Measurements from ENCODE around the gene DNHD1. TPM values are rescaled to one million over a fixed set of nuclear protein-coding genes. Genes with fewer than 3 reads are reported as not detected.

DNHD1 gene
- polyA plus RNA-seq, 6 donors from 2014 or later = 0.90 to 2.6 (median 1.7) TPM

- Mint-ChIP-seq H3K4me1 (peaks cover 4 to 32% (median 22%) of the 10 kb centered on the region in 3 donors), H3K27me3 (no peaks in the 10 kb centered on the region)
- peak; percentile 76 to 82 for ATAC-seq (ENCODE audit: low read depth in 2 of 2)
Measured at GRCh38 chr11:6473451-6474412, 23.3 kb upstream of the DNHD1 start, which contains the start of gene TRIM3. Gene TRIM3, minus strand, starts transcription at chr11:6473941. Its CDS starts 8,246 bp downstream, at chr11:6465695.

GRCh38 chr11:6474413-6474792 is 22.7 kb upstream of the DNHD1 start:
- peak overlapping the region; percentile 77 to 93 (median 86) for H3K4me3 Mint-ChIP-seq
- DNase-seq (no peak), ATAC-seq (ENCODE audit: low read depth in 2 of 2) (no peak)
- no peaks in the 10 kb centered on the region for H3K36me3 Mint-ChIP-seq
- no peaks in the 10 kb centered on the region for H3K27me3 Mint-ChIP-seq
- peak overlapping the region; percentile 80 to 91 (median 86) for H3K27ac Mint-ChIP-seq
- peaks cover 7 to 39% (median 26%) of the 10 kb centered on the region in 3 donors for H3K4me1 Mint-ChIP-seq
- H3K9me3 Mint-ChIP-seq = no peaks in the 10 kb centered on the region

More at GRCh38 chr11:6473451-6474412, 23.3 kb upstream of the DNHD1 start, which contains the start of gene TRIM3:
- Mint-ChIP-seq H3K27ac (peak within 1 kb of the TSS; percentile 80 to 94 (median 90)), H3K4me3 (peak within 1 kb of the TSS; percentile 83 to 96 (median 91)), H3K9me3 (no peaks in the 10 kb centered on the region), H3K36me3 (no peaks in the 10 kb centered on the region)
- DNase-seq = peak; percentile 71

- Mint-ChIP-seq H3K4me3 (peak overlapping the region; percentile 4 to 93 (median 86)), H3K36me3 (no peaks in the 10 kb centered on the region), H3K27ac (peak overlapping the region; percentile 16 to 91 (median 80)), H3K27me3 (no peaks in the 10 kb centered on the region), H3K9me3 (no peaks in the 10 kb centered on the region), H3K4me1 (peaks cover 11 to 45% (median 32%) of the 10 kb centered on the region in 3 donors)
- DNase-seq (no peak), ATAC-seq (ENCODE audit: low read depth in 2 of 2) (no peak)
Measured at GRCh38 chr11:6474806-6475500, 22.1 kb upstream of the DNHD1 start.

DNA sequence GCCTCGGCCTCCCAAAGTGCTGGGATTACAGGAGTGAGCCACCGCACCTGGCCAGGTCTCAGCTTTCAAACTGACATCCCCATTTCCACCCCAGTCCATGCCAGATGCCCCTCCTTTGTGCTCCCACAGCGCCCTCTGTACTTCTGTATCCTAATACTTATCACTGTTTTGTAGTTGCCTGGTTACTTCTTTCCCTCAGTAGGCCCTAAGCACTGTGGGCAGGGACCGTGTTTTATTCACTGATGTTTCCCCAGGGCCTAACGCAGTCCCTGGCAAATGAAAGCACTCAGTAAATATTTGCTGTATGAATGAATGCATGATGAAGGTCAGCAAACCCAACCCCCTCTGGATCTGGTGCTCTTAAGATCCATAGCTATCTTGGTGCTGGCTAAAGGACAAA is 21.1 kb upstream of the DNHD1 start:
- Mint-ChIP-seq H3K9me3 (no peaks in the 10 kb centered on the region), H3K36me3 (no peaks in the 10 kb centered on the region), H3K27ac (peak overlapping the region in 3 of 6 donors; percentile 6 to 69 (median 47)), H3K4me1 (peaks cover 19 to 54% (median 42%) of the 10 kb centered on the region in 3 donors), H3K27me3 (no peaks in the 10 kb centered on the region), H3K4me3 (peak overlapping the region in 2 of 8 donors; percentile 84 to 87)
- no peak for ATAC-seq (ENCODE audit: low read depth in 2 of 2)
- no peak for DNase-seq

- Mint-ChIP-seq H3K9me3 (no peaks in the 10 kb centered on the region), H3K36me3 (no peaks in the 10 kb centered on the region), H3K27me3 (no peaks in the 10 kb centered on the region), H3K27ac (peak overlapping the region in 3 of 6 donors; percentile 29 to 66 (median 54)), H3K4me3 (peak overlapping the region in 1 of 8 donors; percentile 87), H3K4me1 (peaks cover 20 to 58% (median 47%) of the 10 kb centered on the region in 3 donors)
- no peak for ATAC-seq (ENCODE audit: low read depth in 2 of 2)
- DNase-seq = no peak
Measured at GRCh38 chr11:6476571-6476970, 20.5 kb upstream of the DNHD1 start.

- Mint-ChIP-seq H3K4me3 (peak overlapping the region; percentile 91 to 98 (median 97)), H3K27me3 (no peaks in the 10 kb centered on the region), H3K27ac (peak overlapping the region; percentile 96 to 99 (median 98)), H3K9me3 (no peaks in the 10 kb centered on the region), H3K36me3 (peaks cover 8 to 11% of the 10 kb centered on the region in 2 donors), H3K4me1 (peaks cover 29 to 52% (median 45%) of the 10 kb centered on the region in 3 donors)
- DNase-seq (no peak), ATAC-seq (ENCODE audit: low read depth in 2 of 2) (no peak)
Measured at GRCh38 chr11:6480299-6480914, 16.7 kb upstream of the DNHD1 start.

DNA sequence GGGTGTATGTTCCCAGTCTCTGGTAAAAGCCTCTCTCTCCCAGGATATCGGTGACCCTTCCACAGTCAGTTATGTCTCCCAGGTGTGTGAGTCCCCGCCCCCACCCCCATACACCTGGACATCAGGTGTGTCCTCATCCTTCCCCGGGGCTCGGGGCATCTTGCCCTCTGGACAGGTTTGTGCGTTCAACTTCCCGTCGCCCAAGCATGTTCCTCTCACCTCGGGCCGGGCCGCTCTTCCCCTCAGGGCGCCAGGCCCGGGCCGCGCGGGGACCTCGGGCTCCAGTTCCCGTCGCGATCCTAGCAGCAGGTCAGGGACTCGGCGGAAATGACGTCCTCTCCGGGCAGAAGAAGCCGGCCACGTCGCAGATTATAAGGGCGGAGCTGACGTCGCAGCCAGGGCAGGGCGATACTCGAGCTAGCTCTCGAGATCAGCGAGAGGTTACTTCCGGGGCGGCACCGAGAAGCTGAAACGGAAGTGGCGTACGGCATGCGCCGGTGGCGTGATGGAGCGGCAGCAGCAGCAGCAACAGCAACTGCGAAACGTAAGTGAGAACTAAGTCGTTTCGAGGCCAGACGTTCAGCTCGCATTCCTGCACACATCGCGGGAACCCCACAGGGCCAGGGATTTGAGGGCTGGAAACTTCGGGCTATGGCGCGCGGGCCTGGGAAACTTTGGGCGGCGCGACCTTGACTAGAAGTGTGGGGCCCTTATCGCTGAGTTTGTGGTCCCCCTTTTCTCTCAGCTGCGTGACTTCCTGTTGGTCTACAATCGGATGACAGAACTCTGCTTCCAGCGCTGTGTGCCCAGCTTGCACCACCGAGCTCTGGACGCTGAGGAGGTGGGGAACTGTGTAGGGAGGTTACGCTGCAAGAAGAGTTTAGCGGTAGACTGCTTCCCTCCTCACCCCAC is 15.8 kb upstream of the DNHD1 start, which contains the start of the genes ARFIP2 and TIMM10B:
TSS of gene ARFIP2 (minus strand) at position 320 of the 912 bp plus-strand sequence. CDS start 910 bp downstream, outside the sequence.
TSS of gene TIMM10B (plus strand) at position 490 of the 912 bp plus-strand sequence. CDS start at position 506, 16 bp downstream.
- peaks cover 8 to 11% of the 10 kb centered on the region in 2 donors for H3K36me3 Mint-ChIP-seq
- no peaks in the 10 kb centered on the region for H3K27me3 Mint-ChIP-seq
- DNase-seq = peak; percentile 95
- H3K9me3 Mint-ChIP-seq = no peaks in the 10 kb centered on the region
- H3K27ac Mint-ChIP-seq = peak within 1 kb of the TSS; percentile 96 to 99 (median 98)
- H3K4me3 Mint-ChIP-seq = peak within 1 kb of the TSS; percentile 91 to 98 (median 97)
- ATAC-seq (ENCODE audit: low read depth in 2 of 2) = peak; percentile 96 to 97
- peaks cover 29 to 46% (median 45%) of the 10 kb centered on the region in 3 donors for H3K4me1 Mint-ChIP-seq

DNA sequence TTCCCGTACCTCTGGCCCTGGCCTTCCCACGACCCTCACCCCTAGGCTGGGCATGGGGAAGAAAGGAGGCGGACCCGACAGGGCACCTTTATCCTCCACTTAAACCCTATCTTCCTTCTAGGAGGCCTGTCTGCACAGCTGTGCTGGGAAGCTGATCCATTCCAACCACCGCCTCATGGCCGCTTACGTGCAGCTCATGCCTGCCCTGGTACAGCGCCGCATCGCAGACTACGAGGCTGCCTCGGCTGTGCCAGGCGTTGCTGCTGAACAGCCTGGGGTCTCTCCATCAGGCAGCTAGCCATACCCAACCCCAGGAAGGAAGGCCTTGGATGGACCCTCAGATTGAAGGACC is 15.2 kb upstream of the DNHD1 start:
- peaks cover 29 to 46% (median 45%) of the 10 kb centered on the region in 3 donors for H3K4me1 Mint-ChIP-seq
- ATAC-seq (ENCODE audit: low read depth in 2 of 2) (no peak), DNase-seq (no peak)
- no peaks in the 10 kb centered on the region for H3K9me3 Mint-ChIP-seq
- peak overlapping the region; percentile 91 to 98 (median 97) for H3K4me3 Mint-ChIP-seq
- H3K27ac Mint-ChIP-seq = peak overlapping the region; percentile 96 to 99 (median 98)
- H3K27me3 Mint-ChIP-seq = no peaks in the 10 kb centered on the region
- peaks cover 8 to 11% of the 10 kb centered on the region in 2 donors for H3K36me3 Mint-ChIP-seq

- peak overlapping the region; percentile 54 to 98 (median 96) for H3K4me3 Mint-ChIP-seq
- H3K27me3 Mint-ChIP-seq = no peaks in the 10 kb centered on the region
- peak overlapping the region; percentile 39 to 99 (median 95) for H3K27ac Mint-ChIP-seq
- no peaks in the 10 kb centered on the region for H3K9me3 Mint-ChIP-seq
- DNase-seq (no peak), ATAC-seq (ENCODE audit: low read depth in 2 of 2) (no peak)
- peaks cover 8 to 11% of the 10 kb centered on the region in 2 donors for H3K36me3 Mint-ChIP-seq
- peaks cover 29 to 46% (median 45%) of the 10 kb centered on the region in 3 donors for H3K4me1 Mint-ChIP-seq
Measured at GRCh38 chr11:6482441-6482840, 14.6 kb upstream of the DNHD1 start.

GRCh38 chr11:6483015-6483414 is 14.1 kb upstream of the DNHD1 start:
- ATAC-seq (ENCODE audit: low read depth in 2 of 2) = no peak
- DNase-seq = no peak
- Mint-ChIP-seq H3K4me3 (peak overlapping the region; percentile 12 to 98 (median 92)), H3K4me1 (peaks cover 29 to 45% (median 44%) of the 10 kb centered on the region in 3 donors), H3K27ac (peak overlapping the region; percentile 39 to 98 (median 78)), H3K36me3 (peaks cover 8 to 11% of the 10 kb centered on the region in 2 donors), H3K9me3 (no peaks in the 10 kb centered on the region), H3K27me3 (no peaks in the 10 kb centered on the region)

DNA sequence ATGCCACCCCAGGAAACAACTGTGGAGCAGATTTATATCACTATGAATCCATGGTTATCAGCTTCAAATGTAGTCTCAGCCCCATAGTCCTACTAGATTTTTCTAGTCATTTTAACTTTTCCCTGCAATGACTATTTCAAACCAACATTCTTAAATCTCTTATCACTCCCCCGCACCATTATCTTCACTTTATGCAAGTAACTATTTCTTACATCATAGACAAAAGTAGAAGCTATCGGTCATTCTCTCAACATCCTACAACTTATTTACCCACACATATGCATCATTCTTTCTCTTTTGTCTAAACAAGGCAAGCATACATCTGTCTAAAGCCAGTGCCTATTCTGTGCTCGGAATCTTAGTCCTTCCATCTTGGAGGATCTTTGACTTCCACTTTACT is 11.4 kb upstream of the DNHD1 start:
- no peak for DNase-seq
- peaks cover 16 to 38% (median 27%) of the 10 kb centered on the region in 3 donors for H3K4me1 Mint-ChIP-seq
- no peaks in the 10 kb centered on the region for H3K27me3 Mint-ChIP-seq
- peaks cover 11% of the 10 kb centered on the region in 2 donors for H3K36me3 Mint-ChIP-seq
- no peak overlapping the region for H3K4me3 Mint-ChIP-seq
- no peak overlapping the region for H3K27ac Mint-ChIP-seq
- H3K9me3 Mint-ChIP-seq = no peaks in the 10 kb centered on the region
- ATAC-seq (ENCODE audit: low read depth in 2 of 2) = no peak

DNA sequence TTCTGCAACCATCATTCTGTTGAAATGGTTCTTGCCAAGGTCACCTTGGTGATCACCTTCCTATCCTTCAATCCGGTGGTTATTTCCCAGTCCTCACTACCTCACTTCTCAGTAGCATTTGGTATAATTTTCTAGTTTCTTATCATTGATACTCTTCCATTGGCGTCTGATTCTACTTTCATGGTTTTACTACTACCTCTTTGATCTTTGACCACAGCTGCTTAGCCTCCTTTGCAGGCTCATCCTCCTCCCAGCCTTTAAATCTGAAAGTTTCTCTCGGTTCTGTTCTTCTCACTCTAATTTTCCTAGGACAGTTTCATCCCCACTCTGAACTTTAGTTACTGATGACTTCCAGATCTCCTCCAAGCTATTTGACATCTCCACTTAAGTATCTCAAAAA is 10.8 kb upstream of the DNHD1 start:
- Mint-ChIP-seq H3K27ac (no peak overlapping the region), H3K4me1 (peaks cover 12 to 32% (median 21%) of the 10 kb centered on the region in 3 donors)

More for the DNA sequence above, 10.8 kb upstream of the DNHD1 start:
- H3K9me3 Mint-ChIP-seq = no peaks in the 10 kb centered on the region
- peaks cover 11% of the 10 kb centered on the region in 2 donors for H3K36me3 Mint-ChIP-seq
- H3K4me3 Mint-ChIP-seq = no peak overlapping the region
- no peak for DNase-seq
- ATAC-seq (ENCODE audit: low read depth in 2 of 2) = no peak
- no peaks in the 10 kb centered on the region for H3K27me3 Mint-ChIP-seq
